IPS-15b (cell line): ENCODE measurements around the gene PRDX3.

Experiments
- H3K27me3 ChIP-seq: one replicate; pipeline ENCODE4 v1.6.1; 2013; ENCODE audit warnings: low read length; ENCODE audit not compliant: control insufficient read depth, insufficient read depth
- H3K36me3 ChIP-seq: one replicate; pipeline ENCODE4 v1.6.1; 2013; ENCODE audit warnings: low read length; ENCODE audit not compliant: control insufficient read depth, insufficient read depth
- H3K4me1 ChIP-seq: one replicate; pipeline ENCODE4 v1.6.1; 2013; ENCODE audit warnings: mild to moderate bottlenecking, low read length; ENCODE audit not compliant: control insufficient read depth, insufficient read depth
- H3K4me3 ChIP-seq: one replicate; pipeline ENCODE4 v1.5.1; 2013; ENCODE audit warnings: low read depth, low read length
- H3K9ac ChIP-seq: one replicate; pipeline ENCODE4 v1.6.1; 2013; ENCODE audit warnings: low read depth, mild to moderate bottlenecking, low read length
- H3K9me3 ChIP-seq: one replicate; pipeline ENCODE4 v1.6.1; 2013; ENCODE audit warnings: mild to moderate bottlenecking, low read length; ENCODE audit not compliant: control insufficient read depth, insufficient read depth

The PRDX3 gene

DNA sequence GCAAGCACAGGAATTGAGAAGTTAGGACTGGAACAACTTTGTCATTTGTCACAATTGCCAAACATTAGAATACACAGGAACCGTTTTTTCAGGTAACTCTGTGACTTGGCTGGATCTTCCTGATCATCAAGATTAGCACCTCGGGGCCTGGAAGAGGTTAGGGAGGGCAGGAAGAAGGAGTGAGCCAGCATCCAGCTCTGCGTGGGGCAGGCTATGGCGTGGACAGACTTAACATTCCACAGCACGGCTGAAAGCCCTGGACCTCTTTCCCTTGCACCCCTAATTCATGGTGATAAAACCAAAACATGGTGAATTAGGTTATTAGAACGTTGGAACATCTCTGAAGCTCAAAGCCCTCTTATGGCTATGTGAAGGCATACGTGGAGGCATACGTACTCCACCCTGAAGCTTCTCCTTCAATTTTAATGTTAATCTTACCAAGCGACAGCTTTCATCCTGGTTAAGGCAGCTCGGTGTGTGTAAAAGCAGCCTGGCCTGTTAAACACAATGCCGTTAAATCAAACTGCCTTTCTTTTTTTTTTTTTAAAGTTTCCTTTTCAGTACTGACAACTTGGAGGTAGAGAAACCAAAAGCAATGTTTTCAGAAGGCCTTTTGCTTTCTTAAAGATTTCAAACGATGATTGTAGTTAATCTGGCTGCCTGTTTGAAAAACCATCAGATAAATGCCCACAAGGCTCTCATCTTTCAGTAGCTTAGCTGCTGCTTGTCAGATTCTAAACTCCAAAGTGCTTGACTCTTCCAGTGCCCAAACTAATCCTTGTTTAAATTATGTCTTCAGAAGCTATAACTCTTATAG lies 33.2 kb upstream of the PRDX3 start:
- H3K4me1 ChIP-seq = peaks cover 6% of the 10 kb centered on the region
- no peaks in the 10 kb centered on the region for H3K36me3 ChIP-seq
- peaks cover 16% of the 10 kb centered on the region for H3K27me3 ChIP-seq
- H3K9me3 ChIP-seq = no peaks in the 10 kb centered on the region
- H3K4me3 ChIP-seq = no peak overlapping the region
- no peak overlapping the region for H3K9ac ChIP-seq

DNA sequence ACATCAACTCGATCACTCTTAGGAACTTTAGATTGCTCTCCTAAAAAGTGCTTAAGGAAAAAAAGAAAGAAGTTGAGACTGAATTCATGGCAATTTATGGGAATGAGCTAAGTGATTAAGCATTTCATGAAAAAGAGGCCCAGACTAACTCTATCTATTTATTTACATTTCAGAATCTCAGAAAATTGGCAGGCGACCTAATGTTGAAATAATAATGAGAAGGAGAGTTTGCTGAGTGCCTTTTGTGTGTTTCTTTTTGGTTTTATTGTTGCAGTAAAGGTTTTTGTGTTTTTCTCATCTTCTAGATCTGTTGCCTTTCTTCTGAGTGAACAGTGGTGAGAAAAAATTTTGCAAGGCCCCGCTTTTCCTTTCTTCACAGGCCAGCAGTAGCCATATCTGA lies 32.6 kb upstream of the PRDX3 start:
- Histone ChIP-seq H3K4me3 (no peak overlapping the region), H3K27me3 (peaks cover 16% of the 10 kb centered on the region), H3K36me3 (no peaks in the 10 kb centered on the region), H3K4me1 (peaks cover 6% of the 10 kb centered on the region), H3K9ac (no peak overlapping the region), H3K9me3 (no peaks in the 10 kb centered on the region)

DNA sequence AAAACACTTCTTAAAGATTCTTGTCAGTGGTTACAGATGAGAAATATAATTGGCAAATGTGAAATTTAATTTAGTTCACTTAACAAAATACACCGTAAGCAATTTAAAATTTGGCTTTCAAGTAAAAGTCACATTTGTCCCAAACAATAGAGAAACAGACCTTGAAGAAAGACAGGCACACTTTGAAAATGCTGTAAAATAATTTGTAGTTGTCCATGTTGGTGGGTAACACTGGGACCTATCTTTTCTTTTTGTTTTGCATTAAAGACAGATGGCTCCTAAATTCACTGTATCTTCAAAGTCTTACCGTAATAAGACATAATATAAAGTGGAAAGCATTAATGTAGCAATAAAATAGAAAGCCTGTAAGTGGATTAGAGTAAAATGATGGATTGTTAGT lies 32.0 kb upstream of the PRDX3 start:
- H3K9me3 ChIP-seq = no peaks in the 10 kb centered on the region
- H3K9ac ChIP-seq = no peak overlapping the region
- H3K27me3 ChIP-seq = peaks cover 16% of the 10 kb centered on the region
- H3K4me1 ChIP-seq = peaks cover 6% of the 10 kb centered on the region
- H3K36me3 ChIP-seq = no peaks in the 10 kb centered on the region
- H3K4me3 ChIP-seq = no peak overlapping the region

DNA sequence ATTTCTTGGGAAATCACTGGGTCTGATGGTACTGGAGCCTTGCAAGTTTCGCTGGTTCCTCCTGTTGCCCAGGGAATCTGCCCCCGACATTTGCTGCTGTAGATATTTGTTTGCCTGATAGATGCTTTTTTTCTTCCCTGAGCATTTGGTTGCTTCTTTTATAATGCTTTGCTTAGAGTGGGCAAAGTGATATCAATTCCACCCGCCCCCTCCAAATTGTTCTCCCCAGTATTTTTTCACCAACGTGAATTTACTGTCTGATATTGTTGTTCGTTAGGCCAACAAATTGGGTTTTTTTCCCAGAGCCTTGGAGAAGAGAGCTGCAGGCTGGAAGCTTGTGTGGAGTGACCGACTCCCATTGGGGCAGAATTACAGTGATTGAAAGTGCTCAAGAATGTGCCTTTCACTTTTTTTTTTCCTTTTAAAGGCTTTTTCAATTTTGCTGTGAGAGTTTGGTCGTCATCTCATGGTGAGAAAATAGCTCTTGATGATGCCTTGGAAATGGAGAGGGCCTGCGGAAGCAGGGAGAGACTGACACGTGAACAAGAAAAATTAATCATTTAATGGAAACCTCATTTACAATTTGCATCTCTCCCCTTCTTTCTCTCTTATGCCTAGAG lies 31.2 kb upstream of the PRDX3 start:
- Histone ChIP-seq H3K9me3 (no peaks in the 10 kb centered on the region), H3K4me3 (no peak overlapping the region), H3K4me1 (peaks cover 6% of the 10 kb centered on the region), H3K9ac (no peak overlapping the region), H3K36me3 (no peaks in the 10 kb centered on the region), H3K27me3 (peaks cover 16% of the 10 kb centered on the region)

DNA sequence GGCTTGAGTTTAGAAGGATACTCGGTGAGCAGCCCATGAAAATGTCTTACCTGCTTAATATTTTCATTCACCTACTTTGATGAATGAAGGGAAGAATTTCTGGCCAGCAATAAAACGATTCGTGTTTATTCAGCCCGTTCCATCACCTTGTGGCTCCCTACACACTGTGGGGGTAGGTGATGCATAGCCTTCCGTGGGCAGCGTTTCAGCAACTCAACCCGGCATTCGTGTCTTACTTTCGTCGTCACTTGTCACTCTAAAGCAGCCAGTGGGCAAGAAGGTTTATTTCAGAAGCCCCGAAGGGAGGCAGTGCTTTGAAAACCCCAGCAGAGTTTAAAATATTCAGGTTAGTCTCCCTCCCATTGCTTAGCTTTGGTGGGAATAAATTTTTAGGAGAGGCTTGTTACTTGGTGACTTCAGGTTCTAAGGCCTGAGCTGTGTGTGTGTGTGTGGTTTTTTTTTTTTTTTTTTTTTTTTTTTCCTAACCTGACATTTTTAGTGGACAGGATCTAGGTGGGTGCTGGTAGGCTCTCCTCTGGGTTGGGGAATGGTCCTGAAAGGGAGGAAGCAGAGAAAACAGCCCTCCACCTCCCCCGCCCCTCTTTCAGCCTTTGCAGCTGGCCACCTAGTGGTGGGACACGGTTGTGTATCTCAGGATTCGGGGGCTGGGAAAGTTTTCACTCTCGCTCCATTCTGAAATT lies 30.6 kb upstream of the PRDX3 start:
- no peak overlapping the region for H3K9ac ChIP-seq
- peaks cover 6% of the 10 kb centered on the region for H3K4me1 ChIP-seq
- no peaks in the 10 kb centered on the region for H3K36me3 ChIP-seq
- H3K4me3 ChIP-seq = no peak overlapping the region
- no peaks in the 10 kb centered on the region for H3K9me3 ChIP-seq
- H3K27me3 ChIP-seq = peaks cover 16% of the 10 kb centered on the region

DNA sequence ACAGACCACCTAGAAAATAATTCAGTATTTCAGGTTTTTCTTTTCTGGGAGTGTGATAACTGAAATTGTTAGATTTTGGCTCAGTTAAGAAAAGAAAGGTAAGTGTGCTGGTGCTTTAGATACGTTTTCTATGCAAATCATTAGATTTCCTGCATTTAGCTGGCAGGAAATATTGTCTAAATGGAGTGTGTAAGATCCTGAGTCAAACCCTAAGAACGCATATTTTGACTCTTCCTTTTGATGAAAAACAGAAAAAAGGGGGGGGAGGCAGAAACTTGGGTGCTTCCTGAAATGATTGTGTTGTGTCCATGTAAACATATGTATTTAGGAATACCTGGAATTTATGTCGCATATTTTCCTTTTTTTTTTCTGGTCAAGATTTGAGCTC lies 29.9 kb upstream of the PRDX3 start:
- H3K36me3 ChIP-seq = no peaks in the 10 kb centered on the region
- H3K9me3 ChIP-seq = no peaks in the 10 kb centered on the region
- H3K9ac ChIP-seq = no peak overlapping the region
- peak overlapping the region; percentile 66 for H3K4me3 ChIP-seq
- H3K27me3 ChIP-seq = peaks cover 16% of the 10 kb centered on the region
- H3K4me1 ChIP-seq = peaks cover 6% of the 10 kb centered on the region

DNA sequence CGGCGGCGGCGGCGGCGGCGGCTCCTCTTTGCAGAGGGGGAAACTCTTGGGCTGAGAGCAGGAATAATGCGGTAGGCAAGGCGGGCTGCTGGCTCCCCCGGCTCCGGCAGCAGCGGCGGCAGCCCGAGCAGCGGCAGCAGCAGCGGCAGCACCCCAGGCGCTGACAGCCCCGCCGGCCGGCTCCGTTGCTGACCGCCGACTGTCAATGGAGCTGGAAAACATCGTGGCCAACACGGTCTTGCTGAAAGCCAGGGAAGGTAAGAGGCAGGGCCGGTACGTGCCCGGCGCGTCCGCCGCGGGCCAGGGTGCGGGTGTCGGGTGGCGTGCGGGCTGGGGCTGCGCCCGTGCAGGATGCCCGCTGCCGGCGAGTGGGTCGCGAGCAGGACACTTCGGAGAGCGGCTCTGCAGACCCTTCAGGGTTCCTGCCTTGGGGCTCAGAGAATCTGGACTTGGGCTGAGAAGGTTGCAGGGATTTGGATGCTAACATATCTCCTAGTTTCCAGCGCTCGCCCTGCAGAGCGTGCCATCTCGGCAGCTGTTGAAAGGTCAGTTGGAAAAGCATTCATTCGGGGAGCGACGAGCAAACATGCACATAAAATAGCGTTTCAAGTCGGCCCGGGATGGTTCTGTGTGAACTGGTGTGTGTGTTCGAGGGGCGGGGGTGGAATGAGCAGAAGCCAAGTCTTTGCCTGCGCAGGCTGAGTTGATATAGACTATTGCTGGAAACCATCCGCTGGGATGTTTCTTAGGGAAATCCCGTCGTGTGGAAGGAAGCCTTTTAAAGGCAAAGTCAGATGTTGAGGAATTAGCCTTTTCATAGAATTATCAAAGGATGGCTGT lies 29.3 kb upstream of the PRDX3 start:
- H3K36me3 ChIP-seq = no peaks in the 10 kb centered on the region
- H3K27me3 ChIP-seq = peaks cover 16% of the 10 kb centered on the region
- H3K4me1 ChIP-seq = peaks cover 6% of the 10 kb centered on the region
- H3K4me3 ChIP-seq = peak overlapping the region; percentile 66
- no peak overlapping the region for H3K9ac ChIP-seq
- H3K9me3 ChIP-seq = no peaks in the 10 kb centered on the region

DNA sequence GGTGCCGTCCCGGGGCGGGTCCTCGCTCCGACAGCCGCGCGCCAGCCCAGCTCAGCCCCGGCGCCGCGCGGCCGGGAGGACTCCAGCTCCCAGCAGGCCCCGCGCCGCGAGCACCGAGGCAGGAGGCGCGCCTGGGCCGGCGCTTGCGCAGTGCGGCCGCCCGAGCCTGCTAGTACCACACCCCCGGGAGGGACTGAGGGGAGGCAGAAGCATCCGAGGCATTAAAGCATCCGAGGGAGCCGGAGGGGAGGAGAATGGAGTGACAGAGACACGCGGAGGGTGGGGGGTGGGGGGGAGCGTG lies 28.7 kb upstream of the PRDX3 start, which contains the start of gene GRK5:
Gene GRK5 (plus strand): TSS at position 206 of the 301 bp plus-strand sequence. CDS start 347 bp downstream, outside the sequence.
- no peaks in the 10 kb centered on the region for H3K9me3 ChIP-seq
- no peaks in the 10 kb centered on the region for H3K36me3 ChIP-seq
- H3K27me3 ChIP-seq = peaks cover 16% of the 10 kb centered on the region
- no peak within 1 kb of the TSS for H3K9ac ChIP-seq
- H3K4me1 ChIP-seq = peaks cover 6% of the 10 kb centered on the region
- H3K4me3 ChIP-seq = peak within 1 kb of the TSS; percentile 66

DNA sequence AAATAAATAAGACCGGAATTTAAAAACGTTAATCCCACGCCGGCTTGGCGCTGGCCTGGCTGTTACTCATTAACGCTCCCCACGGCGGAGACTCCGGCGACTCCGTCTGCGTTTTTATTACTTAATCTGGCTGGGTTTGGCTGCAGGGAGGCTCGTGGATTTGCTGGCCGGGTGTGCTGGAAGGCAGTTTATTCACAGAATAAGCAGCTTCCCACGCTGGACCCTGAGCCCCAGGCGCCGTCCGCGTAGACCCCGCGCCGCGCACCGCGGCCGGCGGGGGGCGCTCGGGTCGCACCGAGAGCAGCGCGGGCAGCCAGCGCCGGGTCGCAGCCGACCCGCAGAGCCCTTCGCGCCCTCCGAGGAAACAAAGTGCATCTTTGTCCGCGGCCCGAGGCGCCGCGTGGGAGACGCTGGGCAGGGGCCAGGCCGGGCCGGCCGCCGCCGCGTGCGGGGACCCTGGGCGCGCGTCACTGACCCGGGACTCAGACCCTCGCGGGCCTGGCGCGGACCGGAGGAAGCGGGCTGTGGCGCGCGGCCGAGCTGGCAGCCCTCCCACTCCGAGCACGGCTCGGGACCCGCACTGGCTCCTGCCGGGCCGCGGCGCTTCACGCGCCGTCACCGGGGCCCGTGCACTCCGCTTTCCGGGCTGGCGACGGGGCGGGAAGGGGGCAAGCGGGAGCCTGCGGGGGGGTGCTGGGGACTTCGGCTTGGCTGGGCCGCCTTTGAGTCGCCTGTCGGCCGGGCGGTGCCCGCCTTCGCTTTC lies 28.2 kb upstream of the PRDX3 start:
- Histone ChIP-seq H3K36me3 (no peaks in the 10 kb centered on the region), H3K4me3 (peak overlapping the region; percentile 50), H3K27me3 (peaks cover 16% of the 10 kb centered on the region), H3K9me3 (no peaks in the 10 kb centered on the region), H3K4me1 (peaks cover 5% of the 10 kb centered on the region), H3K9ac (no peak overlapping the region)

DNA sequence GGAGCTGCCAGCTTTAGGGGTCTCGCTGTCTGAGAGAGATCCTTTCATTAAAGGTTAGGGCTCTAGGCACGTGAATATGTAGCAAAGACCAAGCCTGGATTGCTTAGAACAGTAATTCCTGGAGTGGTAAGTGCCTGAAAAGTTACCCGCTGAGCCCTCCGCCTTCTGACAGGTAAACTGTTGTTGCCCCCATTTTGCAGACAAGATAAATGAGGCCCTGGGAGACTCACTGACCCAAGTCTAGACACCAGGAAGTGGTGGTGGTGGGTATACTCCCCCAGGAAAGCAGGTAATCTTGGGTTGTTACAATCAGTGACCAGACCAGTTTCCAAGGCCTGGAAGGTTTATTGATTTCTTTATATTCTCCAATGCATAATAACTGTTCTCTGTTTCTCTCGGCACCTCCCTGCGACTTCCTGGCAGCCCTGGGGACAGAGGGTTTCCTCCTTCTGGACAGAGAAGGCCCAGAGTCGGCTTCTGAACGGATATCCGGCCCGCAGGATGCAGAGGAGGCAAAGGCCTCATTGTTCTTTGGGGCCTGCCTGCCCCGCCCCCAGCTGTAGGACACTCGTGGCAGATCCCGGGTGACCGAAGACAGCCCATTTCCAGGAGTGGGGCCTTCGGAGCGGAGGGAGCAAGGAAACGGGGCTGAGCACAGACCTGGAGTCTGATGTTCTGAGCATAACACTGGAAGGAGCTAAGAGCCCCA lies 27.4 kb upstream of the PRDX3 start:
- Histone ChIP-seq H3K9ac (no peak overlapping the region), H3K27me3 (peaks cover 16% of the 10 kb centered on the region), H3K36me3 (no peaks in the 10 kb centered on the region), H3K4me3 (peak overlapping the region; percentile 50), H3K4me1 (peaks cover 2% of the 10 kb centered on the region), H3K9me3 (no peaks in the 10 kb centered on the region)
